OCI-LY7 (cell line): ENCODE results near the gene SLC66A3. TPM values are rescaled to one million over a fixed set of nuclear protein-coding genes. Genes with fewer than 3 reads are reported as not detected.
A peak's percentile ranks its signal among the peaks of the same experiment; 100 is the strongest.

ENCODE experiments used
- BruUV-seq: library from RNA; stranded (reverse); fragments of 400-500 nt; replicated peaks from 2 replicates; lab custom pipeline; 2021; lab: Mats Ljungman, UMichigan
- CTCF ChIA-PET: fragments of 300-600 bp; sonication (Branson Sonifier 250); formaldehyde crosslinking; loops from one replicate; lab custom pipeline; 2022; ENCODE audit warnings: antibody characterized with exemption; ENCODE audit not compliant: unreplicated experiment; lab: Charles Lee
- POLR2A ChIA-PET: fragments of 300-600 bp; sonication (Branson Sonifier 250); formaldehyde crosslinking; loops from one replicate; lab custom pipeline; 2022; ENCODE audit warnings: antibody characterized with exemption; lab: Charles Lee
- DNase-seq: peaks from one replicate; pipeline ENCODE4 v3.0.0-alpha.2; 2015; ENCODE audit warnings: low spot score
- H2AFZ ChIP-seq: fragments of 200-600 bp; sonication (generic), shearing (Covaris generic); 2 replicates; pipeline ENCODE4 v1.6.1; 2014; ENCODE audit warnings: mild to moderate bottlenecking, antibody characterized with exemption, low read length, moderate library complexity
- H3K27ac ChIP-seq: fragments of 200-600 bp; sonication (generic); 2 replicates; pipeline ENCODE4 v1.5.1; 2014; ENCODE audit warnings: mixed run types, low read depth, mild to moderate bottlenecking, moderate library complexity, low read length, inconsistent platforms; ENCODE audit not compliant: poor library complexity, severe bottlenecking
- H3K36me3 ChIP-seq: fragments of 200-600 bp; sonication (generic); 2 replicates; pipeline ENCODE4 v1.6.1; 2014; ENCODE audit warnings: mild to moderate bottlenecking, antibody characterized with exemption, low read length, moderate library complexity, mixed read lengths; ENCODE audit not compliant: insufficient read depth
- H3K4me1 ChIP-seq: fragments of 200-600 bp; sonication (generic); 2 replicates; pipeline ENCODE4 v1.5.1; 2014; ENCODE audit warnings: mild to moderate bottlenecking, low read length; ENCODE audit not compliant: insufficient read depth, poor library complexity, severe bottlenecking
- H3K4me2 ChIP-seq: fragments of 200-600 bp; sonication (generic); 2 replicates; pipeline ENCODE4 v1.6.1; 2014; ENCODE audit warnings: mild to moderate bottlenecking, low read length
- H3K4me3 ChIP-seq: fragments of 200-600 bp; sonication (generic); 2 replicates; pipeline ENCODE4 v1.5.1; 2014; ENCODE audit warnings: mild to moderate bottlenecking, low read depth, low read length; ENCODE audit not compliant: poor library complexity, severe bottlenecking
- H3K79me2 ChIP-seq: fragments of 200-600 bp; sonication (generic); 2 replicates; pipeline ENCODE4 v1.6.1; 2016; ENCODE audit warnings: low read depth, mild to moderate bottlenecking, low read length, moderate library complexity, mixed read lengths; ENCODE audit not compliant: insufficient read depth
- H3K9me2 ChIP-seq: fragments of 200-600 bp; sonication (generic); 2 replicates; pipeline ENCODE4 v1.6.1; 2016; ENCODE audit warnings: mild to moderate bottlenecking, low read length, mixed read lengths; ENCODE audit not compliant: insufficient read depth
- H3K9me3 ChIP-seq: fragments of 200-600 bp; sonication (generic); 2 replicates; pipeline ENCODE4 v1.6.1; 2014; ENCODE audit warnings: mild to moderate bottlenecking, mixed run types, low read length, mixed read lengths
- H4K20me1 ChIP-seq: fragments of 200-600 bp; sonication (generic); 2 replicates; pipeline ENCODE4 v1.6.1; 2014; ENCODE audit warnings: mild to moderate bottlenecking, antibody characterized with exemption, low read length, moderate library complexity, mixed read lengths; ENCODE audit not compliant: insufficient read depth
- EZH2phosphoT487 ChIP-seq: fragments of 200-600 bp; sonication (generic); IDR thresholded peaks from 2 replicates; pipeline ENCODE4 v1.6.1; 2018; ENCODE audit warnings: low read depth, borderline replicate concordance, mild to moderate bottlenecking, mixed run types, antibody characterized with exemption, low read length, moderate library complexity, mixed read lengths
- intact Hi-C: fragments of 100-400 bp; cut with micrococcal nuclease; formaldehyde crosslinking; loops from one replicate; pipeline ENCODE4 v1.10.0; 2022; ENCODE audit not compliant: unreplicated experiment
- total RNA-seq, 2 experiments: library from RNA; depleted of rRNA in 1 of 2; stranded (reverse); fragments of >200 nt in 1 of 2; shearing (Covaris generic) in 1 of 2; gene quantifications; 2 replicates each; pipeline ENCODE4 v1.2.3, GENCODE V29; 2014 to 2022
- TF ChIP-seq, protein P1 (sequence below): fragments of 200-600 bp; sonication (generic); conservative IDR thresholded peaks from 2 replicates; pipeline ENCODE4 v1.5.1; 2014; ENCODE audit warnings: mild to moderate bottlenecking, antibody characterized with exemption, low read length, moderate library complexity, mixed read lengths

SLC66A3 gene
- total RNA-seq, 2 experiments from 2014 or later: 6.0 to 10.0 TPM

DNA sequence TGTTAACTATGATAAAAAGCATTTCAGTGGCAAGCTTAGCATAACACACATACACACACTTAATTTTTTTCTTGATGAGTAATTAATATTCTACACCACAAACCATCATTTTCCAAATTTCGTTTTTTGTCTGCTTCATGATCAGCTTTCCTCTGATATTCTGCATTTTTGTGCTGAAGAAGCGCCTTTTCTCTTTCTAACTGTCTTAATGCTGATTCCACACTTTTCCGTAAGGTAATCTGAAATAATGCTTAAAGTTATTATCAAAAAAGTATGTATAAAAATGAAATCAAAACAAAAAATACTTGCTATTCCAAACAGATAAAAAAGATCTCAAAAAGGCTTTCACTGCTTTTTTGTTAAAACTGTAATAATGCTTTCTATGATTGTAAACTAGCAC, 60.1 kb downstream of the SLC66A3 start:
- no peaks in the 10 kb centered on the region for H3K4me1 ChIP-seq
- H3K9me2 ChIP-seq: no peaks in the 10 kb centered on the region
- no peaks in the 10 kb centered on the region for H4K20me1 ChIP-seq
- H3K4me3 ChIP-seq: no peak overlapping the region
- POLR2A ChIA-PET: interaction anchor here (0.6 to 2.3 kb wide), 4 partner anchors 15 to 73 kb away, joined by 3 to 9 read pairs (median 3); no protein-coding TSS in a partner anchor
- no peak overlapping the region for H2AFZ ChIP-seq
- TF ChIP-seq EZH2phosphoT487: no peak
- TF ChIP-seq, protein P1, sequence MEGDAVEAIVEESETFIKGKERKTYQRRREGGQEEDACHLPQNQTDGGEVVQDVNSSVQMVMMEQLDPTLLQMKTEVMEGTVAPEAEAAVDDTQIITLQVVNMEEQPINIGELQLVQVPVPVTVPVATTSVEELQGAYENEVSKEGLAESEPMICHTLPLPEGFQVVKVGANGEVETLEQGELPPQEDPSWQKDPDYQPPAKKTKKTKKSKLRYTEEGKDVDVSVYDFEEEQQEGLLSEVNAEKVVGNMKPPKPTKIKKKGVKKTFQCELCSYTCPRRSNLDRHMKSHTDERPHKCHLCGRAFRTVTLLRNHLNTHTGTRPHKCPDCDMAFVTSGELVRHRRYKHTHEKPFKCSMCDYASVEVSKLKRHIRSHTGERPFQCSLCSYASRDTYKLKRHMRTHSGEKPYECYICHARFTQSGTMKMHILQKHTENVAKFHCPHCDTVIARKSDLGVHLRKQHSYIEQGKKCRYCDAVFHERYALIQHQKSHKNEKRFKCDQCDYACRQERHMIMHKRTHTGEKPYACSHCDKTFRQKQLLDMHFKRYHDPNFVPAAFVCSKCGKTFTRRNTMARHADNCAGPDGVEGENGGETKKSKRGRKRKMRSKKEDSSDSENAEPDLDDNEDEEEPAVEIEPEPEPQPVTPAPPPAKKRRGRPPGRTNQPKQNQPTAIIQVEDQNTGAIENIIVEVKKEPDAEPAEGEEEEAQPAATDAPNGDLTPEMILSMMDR: no peak
- no peaks in the 10 kb centered on the region for H3K79me2 ChIP-seq
- intact Hi-C loops: no loop called here
- CTCF ChIA-PET: interaction anchor here (0.6 kb wide), 1 partner anchor 85 kb away, joined by 11 read pairs; no protein-coding TSS in a partner anchor
- H3K27ac ChIP-seq: no peak overlapping the region
- no peak overlapping the region for H3K4me2 ChIP-seq
- H3K36me3 ChIP-seq: peaks cover 60% of the 10 kb centered on the region
- no peak for DNase-seq
- H3K9me3 ChIP-seq: no peaks in the 10 kb centered on the region
- BruUV-seq: no TSS peak

DNA sequence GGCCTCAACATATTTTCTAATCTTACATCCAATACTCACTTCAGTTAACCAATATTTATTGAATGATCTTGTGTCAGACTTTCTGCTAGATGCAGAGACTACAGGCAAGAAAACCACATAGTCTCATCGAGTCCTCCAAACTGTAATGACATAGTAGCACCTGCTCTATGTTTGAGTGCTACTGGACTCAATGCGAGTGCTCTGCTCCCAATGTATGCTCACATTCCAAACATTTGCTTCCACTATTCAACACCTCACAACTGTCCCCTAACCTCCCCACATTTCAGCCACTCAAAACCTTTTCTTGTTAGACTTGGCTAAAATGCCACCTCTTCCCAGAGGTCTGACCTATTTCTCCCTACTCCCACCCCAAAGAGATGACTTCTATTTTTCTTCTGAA, 65.2 kb downstream of the SLC66A3 start:
- CTCF ChIA-PET: no interaction called here
- Histone ChIP-seq H3K4me2 (no peak overlapping the region), H3K79me2 (no peaks in the 10 kb centered on the region), H3K4me3 (no peak overlapping the region), H2AFZ (no peak overlapping the region), H4K20me1 (no peaks in the 10 kb centered on the region), H3K9me2 (no peaks in the 10 kb centered on the region), H3K9me3 (no peaks in the 10 kb centered on the region), H3K27ac (no peak overlapping the region), H3K36me3 (peaks cover 33% of the 10 kb centered on the region), H3K4me1 (no peaks in the 10 kb centered on the region)
- no peak for DNase-seq
- no TSS peak for BruUV-seq
- POLR2A ChIA-PET: interaction anchor here (0.6 kb wide), 1 partner anchor 199 kb away, joined by 3 read pairs; no protein-coding TSS in a partner anchor
- TF ChIP-seq, protein P1: no peak
- TF ChIP-seq EZH2phosphoT487: no peak
- intact Hi-C loops: no loop called here

DNA sequence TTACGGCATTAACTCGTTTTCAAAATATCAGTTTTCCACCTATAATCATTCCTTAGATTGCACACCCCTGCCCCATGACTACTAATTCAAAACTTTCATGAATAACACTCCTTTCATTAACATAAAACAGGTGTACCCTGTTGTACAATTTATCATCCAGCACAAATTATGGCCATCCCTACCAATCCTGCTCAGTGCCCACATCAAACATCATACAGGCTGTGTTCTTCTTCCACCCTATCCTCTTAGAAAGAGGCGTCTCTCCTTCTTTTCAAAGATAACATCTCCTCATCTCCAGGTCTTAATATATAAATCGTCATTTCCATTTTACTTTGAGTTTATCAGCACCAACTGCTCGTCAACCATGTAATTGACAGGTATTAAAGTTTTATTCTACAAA, 67.6 kb downstream of the SLC66A3 start:
- Histone ChIP-seq H3K4me3 (no peak overlapping the region), H3K79me2 (no peaks in the 10 kb centered on the region), H3K36me3 (peaks cover 28% of the 10 kb centered on the region), H2AFZ (no peak overlapping the region), H3K27ac (no peak overlapping the region), H3K9me3 (no peaks in the 10 kb centered on the region), H3K4me2 (no peak overlapping the region), H3K4me1 (no peaks in the 10 kb centered on the region), H4K20me1 (no peaks in the 10 kb centered on the region), H3K9me2 (no peaks in the 10 kb centered on the region)
- intact Hi-C loops: no loop called here
- POLR2A ChIA-PET: no interaction called here
- CTCF ChIA-PET: no interaction called here
- no peak for TF ChIP-seq EZH2phosphoT487
- TF ChIP-seq, protein P1: no peak
- no peak for DNase-seq
- TSS peak; percentile 28 for BruUV-seq
